ENCODE results near the gene MESD. TPM values are rescaled to one million over a fixed set of nuclear protein-coding genes. Genes with fewer than 3 reads are reported as not detected.

The MESD gene
- total and polyA plus RNA-seq, 9 of the 15 experiments (the other 6 are each of a cell fraction or from before 2014, with no cell fraction given) = 11.3 to 39.7 (median 22.8) TPM

DNA sequence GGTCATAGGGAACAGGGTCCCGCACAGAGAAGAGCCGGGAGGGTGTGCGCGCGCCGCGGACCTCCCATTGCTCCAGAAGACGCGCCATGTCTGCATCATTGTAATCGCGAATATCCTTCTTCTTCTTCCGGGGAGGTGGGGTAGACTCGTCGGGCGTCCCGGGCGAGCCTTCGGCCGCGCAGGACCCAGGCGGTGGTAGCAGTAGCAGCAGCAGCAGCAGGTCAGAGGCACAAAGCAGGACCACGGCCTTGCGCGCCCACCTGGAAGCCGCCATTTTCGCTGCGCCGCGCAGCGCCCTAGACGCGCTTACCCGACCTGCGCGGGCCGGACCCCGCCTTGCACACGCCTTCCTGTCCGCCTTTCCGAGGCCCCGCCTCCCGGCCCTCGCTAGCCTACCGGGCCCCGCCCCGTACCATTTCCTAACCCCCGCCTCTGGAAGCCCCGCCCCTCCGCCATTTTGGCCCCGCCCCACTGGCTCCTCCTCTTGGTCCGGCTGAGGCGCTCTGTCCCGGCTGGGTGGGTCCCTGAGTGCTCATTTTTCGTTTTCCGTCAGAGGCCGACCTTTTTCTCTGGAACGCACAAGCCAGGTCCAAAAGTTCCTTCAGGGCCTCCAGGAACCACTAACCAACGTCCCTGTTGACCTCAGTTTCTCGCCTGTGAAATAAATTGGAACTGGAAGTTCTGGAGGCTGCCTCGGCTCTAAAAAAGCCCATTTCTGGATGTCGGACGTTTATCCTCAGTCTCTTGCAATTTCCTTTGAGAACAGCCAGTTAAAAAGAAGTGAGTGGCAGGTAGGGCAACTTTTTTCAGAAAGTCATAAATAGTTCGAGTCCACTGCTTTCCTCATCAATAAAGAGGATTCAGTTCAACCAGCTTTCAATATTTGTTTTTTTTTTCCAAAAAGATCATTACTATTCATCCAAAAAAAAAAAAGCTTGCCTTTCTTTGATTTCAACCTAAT is at the start of gene MESD (continued):
- TF ChIP-seq, protein P1, sequence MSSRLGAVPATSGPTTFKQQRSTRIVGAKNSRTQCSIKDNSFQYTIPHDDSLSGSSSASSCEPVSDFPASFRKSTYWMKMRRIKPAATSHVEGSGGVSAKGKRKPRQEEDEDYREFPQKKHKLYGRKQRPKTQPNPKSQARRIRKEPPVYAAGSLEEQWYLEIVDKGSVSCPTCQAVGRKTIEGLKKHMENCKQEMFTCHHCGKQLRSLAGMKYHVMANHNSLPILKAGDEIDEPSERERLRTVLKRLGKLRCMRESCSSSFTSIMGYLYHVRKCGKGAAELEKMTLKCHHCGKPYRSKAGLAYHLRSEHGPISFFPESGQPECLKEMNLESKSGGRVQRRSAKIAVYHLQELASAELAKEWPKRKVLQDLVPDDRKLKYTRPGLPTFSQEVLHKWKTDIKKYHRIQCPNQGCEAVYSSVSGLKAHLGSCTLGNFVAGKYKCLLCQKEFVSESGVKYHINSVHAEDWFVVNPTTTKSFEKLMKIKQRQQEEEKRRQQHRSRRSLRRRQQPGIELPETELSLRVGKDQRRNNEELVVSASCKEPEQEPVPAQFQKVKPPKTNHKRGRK (tag; IDR thresholded peaks at IDR 0.05) = no peak
- TF ChIP-seq, protein P2, sequence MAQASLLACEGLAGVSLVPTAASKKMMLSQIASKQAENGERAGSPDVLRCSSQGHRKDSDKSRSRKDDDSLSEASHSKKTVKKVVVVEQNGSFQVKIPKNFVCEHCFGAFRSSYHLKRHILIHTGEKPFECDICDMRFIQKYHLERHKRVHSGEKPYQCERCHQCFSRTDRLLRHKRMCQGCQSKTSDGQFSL (CRISPR knock-in tag; IDR thresholded peaks at IDR 0.05) = no peak
- TF ChIP-seq, protein P2 (tag; IDR thresholded peaks at IDR 0.05) = no peak
- TF ChIP-seq KLF6 (CRISPR knock-in tag; IDR thresholded peaks at IDR 0.05; ENCODE audit: borderline replicate concordance) = no peak
- TF ChIP-seq NFE2 (IDR thresholded peaks at IDR 0.05; ENCODE audit: low read depth) = no peak
- TF ChIP-seq SLC30A9 (CRISPR knock-in tag; IDR thresholded peaks at IDR 0.05) = no peak
- TF ChIP-seq ZNF134 (CRISPR knock-in tag; conservative IDR thresholded peaks at IDR 0.05) = no peak
- no peak for TF ChIP-seq E2F3 (CRISPR knock-in tag; IDR thresholded peaks at IDR 0.05)
